ENCODE data around the gene OR2F1.

OR2F1 gene

GRCh38 chr7:143910473-143911248 lies 44.0 kb upstream of the OR2F1 start:
- TF ChIP-seq CTCF (IDR thresholded peaks at IDR 0.05; ENCODE audit: extremely low read depth, insufficient read depth, missing control alignments): no peak
- no peak for DNase-seq (ENCODE audit: low spot score)
- in situ Hi-C loops (cut with MboI; ENCODE audit: low pct_unique_long_range_greater_than_20kb, low sequenced_read_pairs, unreplicated experiment): no loop called here

GRCh38 chr7:143913945-143914615 lies 40.6 kb upstream of the OR2F1 start:
- no peak for TF ChIP-seq CTCF (IDR thresholded peaks at IDR 0.05; ENCODE audit: extremely low read depth, insufficient read depth, missing control alignments)
- in situ Hi-C loops (cut with MboI; ENCODE audit: low pct_unique_long_range_greater_than_20kb, low sequenced_read_pairs, unreplicated experiment): no loop called here
- DNase-seq (ENCODE audit: low spot score): no peak

- DNase-seq (ENCODE audit: low spot score): no peak
- TF ChIP-seq CTCF (IDR thresholded peaks at IDR 0.05; ENCODE audit: extremely low read depth, insufficient read depth, missing control alignments): no peak
- in situ Hi-C loops (cut with MboI; ENCODE audit: low pct_unique_long_range_greater_than_20kb, low sequenced_read_pairs, unreplicated experiment): no loop called here
Observed at GRCh38 chr7:143914938-143915652, 39.5 kb upstream of the OR2F1 start.

GRCh38 chr7:143924851-143925250 lies 29.8 kb upstream of the OR2F1 start:
- in situ Hi-C loops (cut with MboI; ENCODE audit: low pct_unique_long_range_greater_than_20kb, low sequenced_read_pairs, unreplicated experiment): no loop called here
- no peak for TF ChIP-seq CTCF (IDR thresholded peaks at IDR 0.05; ENCODE audit: extremely low read depth, insufficient read depth, missing control alignments)
- DNase-seq (ENCODE audit: low spot score): no peak

GRCh38 chr7:143929224-143929920 lies 25.3 kb upstream of the OR2F1 start:
- DNase-seq (ENCODE audit: low spot score): no peak
- no peak for TF ChIP-seq CTCF (IDR thresholded peaks at IDR 0.05; ENCODE audit: extremely low read depth, insufficient read depth, missing control alignments)
- in situ Hi-C loops (cut with MboI; ENCODE audit: low pct_unique_long_range_greater_than_20kb, low sequenced_read_pairs, unreplicated experiment): no loop called here

- in situ Hi-C loops (cut with MboI; ENCODE audit: low pct_unique_long_range_greater_than_20kb, low sequenced_read_pairs, unreplicated experiment): no loop called here
- no peak for DNase-seq (ENCODE audit: low spot score)
- no peak for TF ChIP-seq CTCF (IDR thresholded peaks at IDR 0.05; ENCODE audit: extremely low read depth, insufficient read depth, missing control alignments)
Observed at GRCh38 chr7:143931739-143932138, 22.9 kb upstream of the OR2F1 start.
